Activated CD8-positive, alpha-beta memory T cell treated with anti-CD3 and anti-CD28 coated beads, Interleukin-2, amount 50 U/mL, for 1 hour (primary cell): ENCODE measurements around the gene CDCA7.
"Not testable (repeated sequence)": the region's sequence is repeated elsewhere in the genome, so short reads cannot be mapped to it uniquely, and the experiment has no call there.

Source experiments
- DNase-seq: peaks from one replicate; pipeline ENCODE4 v3.0.0-alpha.2; 2020; ENCODE audit errors: extremely low read depth

Gene CDCA7

DNA sequence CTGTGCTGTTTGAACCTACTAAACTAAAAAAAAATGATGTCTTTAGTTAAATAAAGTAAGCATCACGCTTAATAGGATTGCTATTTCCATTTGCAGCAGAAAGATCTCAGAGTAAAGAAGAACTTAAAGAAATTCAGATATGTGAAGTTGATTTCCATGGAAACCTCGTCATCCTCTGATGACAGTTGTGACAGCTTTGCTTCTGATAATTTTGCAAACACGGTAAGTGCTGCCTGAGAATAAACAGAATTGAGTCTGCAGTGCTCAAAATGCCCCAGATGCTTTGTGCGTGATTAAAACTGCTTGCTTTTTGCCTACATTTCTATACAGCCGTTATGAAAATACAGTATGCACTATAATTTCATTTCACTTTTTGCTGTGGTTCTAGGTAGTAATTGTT lies 3.9 kb downstream of the CDCA7 start:
- DNase-seq: no peak

GRCh38 chr2:173359231-173359630 lies 4.6 kb downstream of the CDCA7 start:
- no peak for DNase-seq

DNA sequence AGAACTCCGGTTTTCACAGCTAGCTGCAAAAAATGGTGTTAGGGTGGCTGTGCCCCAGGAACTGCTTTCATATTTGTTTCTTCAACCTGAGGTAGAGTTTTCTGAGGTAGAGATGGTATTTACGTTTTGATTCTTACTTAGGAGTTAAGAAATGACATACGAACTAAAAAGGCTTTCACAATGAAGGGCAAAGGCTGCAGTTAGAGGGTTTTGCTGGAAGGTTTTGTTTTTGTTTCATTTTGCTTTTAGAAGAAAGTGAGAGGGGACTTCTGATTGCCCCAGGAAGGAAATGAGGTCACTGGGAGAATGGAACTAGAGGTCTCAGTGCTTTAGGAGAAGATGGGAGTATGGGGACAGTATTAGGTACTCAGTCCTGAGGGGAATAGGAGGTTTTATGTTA lies 15.5 kb downstream of the CDCA7 start:
- no peak for DNase-seq

DNA sequence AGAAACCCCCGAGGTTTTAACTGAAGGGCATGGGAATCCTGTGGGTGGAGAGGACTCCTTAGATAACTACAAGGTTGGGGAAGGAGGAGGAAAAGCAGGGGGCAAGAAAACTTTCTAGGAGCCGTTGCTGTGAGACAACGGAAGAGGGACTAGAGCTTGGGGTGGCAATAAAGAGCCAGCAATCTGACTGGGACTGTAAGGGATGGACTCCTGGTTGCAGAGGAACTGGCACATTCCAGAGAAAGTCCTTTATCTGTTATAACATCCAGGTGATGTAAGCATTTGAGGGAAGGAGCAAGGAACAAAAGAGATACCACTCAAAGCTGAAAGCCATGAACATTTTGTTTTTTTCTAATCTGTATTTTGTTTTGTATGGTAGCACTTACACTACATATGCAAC lies 16.4 kb downstream of the CDCA7 start:
- DNase-seq: no peak

GRCh38 chr2:173373290-173373689 lies 18.6 kb downstream of the CDCA7 start:
- DNase-seq: no peak

DNA sequence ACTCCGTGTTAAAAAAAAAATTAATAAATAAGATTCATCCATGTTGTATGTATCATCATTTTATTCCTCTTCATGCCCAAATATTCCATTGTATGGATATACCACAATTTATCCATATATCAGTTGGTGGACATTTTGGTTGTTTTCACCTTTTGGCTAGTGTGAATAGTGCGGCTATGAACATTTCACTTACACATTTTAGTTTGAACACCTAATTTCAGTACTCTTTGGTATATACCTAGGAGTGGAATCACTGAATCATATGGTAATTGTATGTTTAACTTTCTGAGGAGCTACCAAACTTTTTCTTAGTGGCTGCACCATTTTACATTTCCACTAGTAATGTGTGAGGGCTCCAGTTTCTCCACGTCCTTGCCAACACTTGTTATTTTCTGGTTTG lies 20.0 kb downstream of the CDCA7 start:
- DNase-seq: no peak

- not testable (repeated sequence) for DNase-seq
These were observed 30.9 kb downstream of the CDCA7 start for GRCh38 chr2:173385534-173385933.

- DNase-seq: no peak
These were observed 31.5 kb downstream of the CDCA7 start for GRCh38 chr2:173386021-173386737.

DNA sequence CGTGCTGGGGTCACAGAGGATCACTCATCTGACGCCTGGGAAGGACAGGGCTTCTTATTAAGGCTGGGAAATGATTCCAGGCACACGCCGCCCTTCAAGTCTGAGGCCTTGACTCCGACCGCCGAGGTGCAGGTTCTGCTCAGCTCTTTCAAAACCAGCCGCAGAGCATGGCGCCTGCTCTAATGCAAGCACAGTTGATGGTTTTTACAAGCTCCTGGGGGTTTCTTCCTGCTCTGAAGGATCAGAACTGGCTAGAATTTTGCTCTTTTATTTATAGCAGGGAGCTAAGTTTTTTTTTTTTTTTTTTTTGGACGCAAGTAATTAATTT lies 32.0 kb downstream of the CDCA7 start:
- DNase-seq: no peak

DNA sequence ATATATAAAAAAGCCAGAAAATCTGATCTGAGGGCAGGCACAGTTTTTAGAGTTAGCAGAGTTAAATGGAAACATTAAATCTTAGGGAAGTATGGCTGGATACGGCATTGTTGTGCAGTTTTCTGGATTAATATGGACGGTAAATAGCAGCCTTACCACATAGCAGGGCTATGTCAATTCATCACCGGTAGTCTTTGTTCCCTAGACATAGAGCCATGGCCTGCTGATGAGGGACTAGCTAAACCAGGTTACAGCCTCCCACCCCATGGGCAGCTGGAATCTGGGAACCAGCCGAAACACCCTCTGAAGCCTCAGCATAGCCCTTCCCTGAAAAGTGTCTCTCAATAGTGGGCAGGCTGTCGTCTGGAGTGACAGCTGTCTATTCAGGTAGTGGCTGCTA lies 32.4 kb downstream of the CDCA7 start:
- no peak for DNase-seq

GRCh38 chr2:173387660-173388059 lies 33.0 kb downstream of the CDCA7 start:
- DNase-seq: no peak

DNA sequence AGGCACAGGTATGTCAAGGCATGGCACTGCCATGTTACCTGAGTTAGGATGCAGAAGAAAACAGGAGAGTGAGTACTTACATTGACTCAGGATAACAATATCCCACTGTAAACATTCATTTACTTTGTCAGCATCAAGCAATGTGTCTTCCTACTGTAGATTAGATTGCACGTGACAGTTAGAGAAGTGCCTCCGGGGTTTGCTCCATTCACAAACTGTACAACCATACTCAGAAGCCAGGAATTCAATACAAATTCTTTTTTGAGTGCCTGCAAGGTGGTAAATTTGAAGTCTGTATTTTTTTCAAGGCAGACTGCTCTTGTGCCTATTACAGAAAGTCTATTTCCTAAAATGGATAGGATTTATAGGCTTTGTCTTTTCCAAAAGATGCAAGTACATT lies 34.1 kb downstream of the CDCA7 start:
- no peak for DNase-seq

- no peak for DNase-seq
These were observed 35.4 kb downstream of the CDCA7 start for GRCh38 chr2:173390036-173390435.

GRCh38 chr2:173392731-173393130 lies 38.1 kb downstream of the CDCA7 start:
- DNase-seq: no peak

- no peak for DNase-seq
These were observed 38.5 kb downstream of the CDCA7 start for GRCh38 chr2:173393186-173393585.

DNA sequence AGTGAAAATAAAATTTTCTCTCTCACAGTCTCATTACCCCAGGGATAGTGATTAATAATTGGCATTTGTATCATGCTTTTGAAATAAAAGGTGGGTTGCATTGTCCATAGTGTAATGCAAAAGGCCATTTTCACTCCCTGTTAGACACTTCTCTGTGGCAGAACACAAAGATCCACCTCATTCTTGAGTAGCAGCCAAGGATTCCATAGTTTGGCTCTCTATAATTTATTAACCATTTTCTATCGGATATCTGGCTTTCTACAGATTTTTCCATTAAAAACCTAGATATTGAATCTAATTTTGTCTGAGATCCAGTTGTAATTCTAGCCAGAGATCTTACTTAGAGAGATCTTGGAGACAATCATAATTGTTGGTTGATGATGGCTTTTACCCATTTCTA lies 39.0 kb downstream of the CDCA7 start:
- no peak for DNase-seq

DNA sequence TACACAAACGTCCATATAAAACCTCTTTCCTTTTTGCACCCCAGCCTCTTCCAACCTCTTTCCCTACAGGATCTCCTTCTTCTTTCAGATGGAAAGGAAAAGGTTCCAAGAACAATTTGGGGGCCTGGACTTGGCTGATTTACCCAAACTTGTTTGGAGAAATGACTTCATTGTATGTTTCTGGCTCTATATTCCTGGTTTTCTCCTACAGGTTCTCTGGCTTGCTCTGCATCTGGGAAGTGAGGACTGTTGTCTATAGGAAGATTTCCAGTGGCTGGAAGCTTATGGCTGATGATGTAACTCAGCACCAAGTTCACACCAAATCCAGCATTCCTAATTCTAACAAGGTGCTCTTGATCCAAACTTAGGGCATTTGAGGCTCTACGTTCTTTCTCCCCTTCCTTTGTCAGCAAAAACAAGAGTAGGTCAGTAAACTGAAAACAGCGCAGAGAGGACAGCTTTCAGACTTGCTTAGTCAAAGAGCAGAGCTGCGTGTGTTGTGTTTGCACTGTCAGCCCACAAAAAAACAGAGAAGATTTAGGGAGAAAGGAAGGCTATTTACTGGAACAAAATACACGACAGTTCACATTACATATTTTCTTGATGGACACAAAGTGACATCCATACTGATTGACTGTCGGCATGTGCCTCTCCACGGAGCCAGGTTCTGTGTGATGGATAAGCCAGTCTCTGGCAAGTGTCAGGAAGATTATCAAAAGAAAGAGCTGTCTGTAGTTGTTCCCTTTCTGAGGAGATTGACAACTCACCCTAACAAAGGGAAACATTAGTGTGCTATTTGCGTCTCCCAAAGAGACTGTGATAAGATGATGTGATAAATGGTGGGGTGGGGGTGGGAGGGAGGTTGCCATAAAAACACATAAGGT lies 39.7 kb downstream of the CDCA7 start:
- DNase-seq: no peak

- DNase-seq: no peak
These were observed 41.1 kb downstream of the CDCA7 start for GRCh38 chr2:173395567-173396351.

DNA sequence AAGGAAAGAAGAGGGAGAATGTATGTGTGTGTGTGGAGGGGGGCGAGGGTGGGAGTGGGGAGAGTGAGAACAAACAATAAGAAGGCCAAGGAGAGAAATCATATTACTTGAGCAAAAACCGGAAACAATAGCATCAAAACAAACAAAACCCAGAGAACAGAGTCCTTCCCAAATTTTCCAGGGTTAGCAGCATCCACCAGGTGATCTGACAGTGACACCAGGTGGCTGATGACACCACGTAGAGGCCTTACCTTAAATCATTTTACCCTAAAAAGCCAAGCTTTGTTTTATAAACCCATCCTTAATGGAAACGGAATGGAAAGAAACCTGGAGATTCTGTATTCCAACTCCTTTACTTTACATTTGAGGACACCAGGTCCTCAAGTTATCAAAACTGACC lies 42.9 kb downstream of the CDCA7 start:
- no peak for DNase-seq

DNA sequence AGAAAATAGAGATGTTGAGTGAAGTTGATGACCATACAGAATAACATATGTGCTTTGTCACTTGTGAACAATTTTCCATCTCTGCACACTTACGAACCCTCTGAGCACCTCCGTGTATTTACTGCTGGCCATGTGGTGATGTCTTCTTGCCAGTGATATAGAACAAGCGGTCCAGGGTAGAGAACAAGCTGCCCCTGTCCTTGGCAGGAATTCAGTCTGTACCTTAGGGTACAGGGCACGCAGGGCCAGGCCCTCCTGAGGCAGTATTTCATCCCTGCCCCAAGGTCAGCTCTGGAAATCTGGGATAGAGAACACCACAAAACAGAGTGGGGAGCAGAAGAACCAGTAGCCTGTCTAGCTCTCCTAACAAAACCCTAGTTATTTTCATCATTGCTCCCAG lies 44.6 kb downstream of the CDCA7 start:
- DNase-seq: no peak

DNA sequence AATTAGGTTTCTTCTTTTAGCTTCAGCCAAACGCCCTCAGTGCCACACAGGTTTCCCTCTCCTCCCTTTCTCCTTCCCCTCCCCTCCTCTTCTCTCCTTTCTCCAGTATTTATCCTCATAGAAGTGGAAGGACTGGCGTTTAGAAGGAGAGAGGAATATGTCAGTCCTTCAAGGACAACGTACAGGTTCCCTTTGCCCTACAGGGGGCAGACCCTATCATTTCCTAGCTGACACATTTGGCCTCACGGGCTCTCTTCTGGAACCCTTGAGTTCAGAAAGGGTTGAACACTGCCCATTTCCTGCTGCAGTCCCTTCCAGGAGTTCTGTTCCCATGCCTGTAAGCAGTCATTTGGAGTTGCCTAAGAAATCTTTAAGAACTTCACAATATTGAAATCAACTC lies 46.1 kb downstream of the CDCA7 start:
- no peak for DNase-seq

DNA sequence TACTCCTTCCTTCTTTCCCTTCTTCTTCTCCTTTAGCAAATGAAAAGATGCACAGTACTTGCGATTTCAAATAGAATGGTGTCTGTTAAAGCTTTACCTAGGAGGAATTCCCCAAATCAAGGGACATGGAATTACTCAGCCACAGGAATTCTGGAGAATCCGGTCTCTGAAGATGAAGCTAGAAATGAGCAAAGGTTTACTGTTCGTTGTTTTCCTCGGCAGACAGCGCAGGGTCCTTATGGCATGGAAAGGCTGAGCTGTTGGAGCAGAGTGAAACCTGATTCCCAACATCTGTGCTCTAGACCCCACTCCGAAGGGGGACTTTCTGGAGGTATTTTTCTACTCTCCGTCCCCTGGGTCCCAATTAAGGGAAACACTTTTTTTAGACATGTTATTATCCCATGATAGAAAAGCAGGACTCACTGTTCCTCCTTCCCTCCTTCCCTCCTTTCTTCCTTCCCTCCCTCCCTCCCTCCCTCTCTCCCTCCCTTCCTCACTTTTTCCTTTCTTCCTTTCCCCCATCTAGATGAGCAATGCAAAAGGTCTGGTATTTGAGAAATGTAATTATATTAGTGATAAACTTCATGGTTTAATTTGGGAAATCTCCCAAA lies 47.1 kb downstream of the CDCA7 start:
- no peak for DNase-seq
